ENCODE data around the gene PATJ.
"Not testable (repeated sequence)": the region's sequence is repeated elsewhere in the genome, so short reads cannot be mapped to it uniquely, and the experiment has no call there.

PATJ gene

GRCh38 chr1:61955261-61955660 is 213.0 kb downstream of the PATJ start:
- 94 to 100% methylated on average over 1 of the region's 1 CpG for WGBS, 2 experiments
- Histone ChIP-seq H3K4me3 (ENCODE audit: insufficient read depth, low read depth, low read length) (no peak overlapping the region), H3K27ac (ENCODE audit: insufficient read depth, low read depth, low read length, poor library complexity, severe bottlenecking) (no peak overlapping the region), H3K27me3 (ENCODE audit: control insufficient read depth, insufficient read depth, low read length, poor library complexity, severe bottlenecking) (no peaks in the 10 kb centered on the region), H3K9me3 (ENCODE audit: control insufficient read depth, low read length) (no peaks in the 10 kb centered on the region), H3K4me1 (ENCODE audit: control insufficient read depth, insufficient read depth, low read length) (peaks cover 5% of the 10 kb centered on the region), H3K36me3 (ENCODE audit: control insufficient read depth, insufficient read depth, low read length) (no peaks in the 10 kb centered on the region)

GRCh38 chr1:61956016-61956645 is 213.9 kb downstream of the PATJ start:
- 93 to 95% methylated on average over 5 to 6 of the region's 6 CpGs for WGBS, 2 experiments
- no peaks in the 10 kb centered on the region for H3K27me3 ChIP-seq (ENCODE audit: control insufficient read depth, insufficient read depth, low read length, poor library complexity, severe bottlenecking)

GRCh38 chr1:61956784-61957183 is 214.5 kb downstream of the PATJ start:
- 44 to 55% methylated on average over 2 of the region's 2 CpGs for WGBS, 2 experiments
- no peaks in the 10 kb centered on the region for H3K36me3 ChIP-seq (ENCODE audit: control insufficient read depth, insufficient read depth, low read length)
- no peaks in the 10 kb centered on the region for H3K27me3 ChIP-seq (ENCODE audit: control insufficient read depth, insufficient read depth, low read length, poor library complexity, severe bottlenecking)
- peaks cover 5% of the 10 kb centered on the region for H3K4me1 ChIP-seq (ENCODE audit: control insufficient read depth, insufficient read depth, low read length)
- H3K4me3 ChIP-seq (ENCODE audit: insufficient read depth, low read depth, low read length): no peak overlapping the region
- H3K27ac ChIP-seq (ENCODE audit: insufficient read depth, low read depth, low read length, poor library complexity, severe bottlenecking): no peak overlapping the region
- H3K9me3 ChIP-seq (ENCODE audit: control insufficient read depth, low read length): no peaks in the 10 kb centered on the region

More at GRCh38 chr1:61956016-61956645, 213.9 kb downstream of the PATJ start:
- Histone ChIP-seq H3K4me1 (ENCODE audit: control insufficient read depth, insufficient read depth, low read length) (peaks cover 5% of the 10 kb centered on the region), H3K27ac (ENCODE audit: insufficient read depth, low read depth, low read length, poor library complexity, severe bottlenecking) (no peak overlapping the region), H3K4me3 (ENCODE audit: insufficient read depth, low read depth, low read length) (no peak overlapping the region), H3K36me3 (ENCODE audit: control insufficient read depth, insufficient read depth, low read length) (no peaks in the 10 kb centered on the region), H3K9me3 (ENCODE audit: control insufficient read depth, low read length) (no peaks in the 10 kb centered on the region)

GRCh38 chr1:61961009-61961408 is 218.7 kb downstream of the PATJ start:
- 94 to 97% methylated on average over 3 of the region's 3 CpGs for WGBS, 2 experiments
- Histone ChIP-seq H3K4me1 (ENCODE audit: control insufficient read depth, insufficient read depth, low read length) (no peaks in the 10 kb centered on the region), H3K36me3 (ENCODE audit: control insufficient read depth, insufficient read depth, low read length) (no peaks in the 10 kb centered on the region), H3K27ac (ENCODE audit: insufficient read depth, low read depth, low read length, poor library complexity, severe bottlenecking) (no peak overlapping the region), H3K4me3 (ENCODE audit: insufficient read depth, low read depth, low read length) (no peak overlapping the region), H3K9me3 (ENCODE audit: control insufficient read depth, low read length) (no peaks in the 10 kb centered on the region), H3K27me3 (ENCODE audit: control insufficient read depth, insufficient read depth, low read length, poor library complexity, severe bottlenecking) (no peaks in the 10 kb centered on the region)

- Histone ChIP-seq H3K27me3 (ENCODE audit: control insufficient read depth, insufficient read depth, low read length, poor library complexity, severe bottlenecking) (no peaks in the 10 kb centered on the region), H3K4me3 (ENCODE audit: insufficient read depth, low read depth, low read length) (no peak overlapping the region), H3K36me3 (ENCODE audit: control insufficient read depth, insufficient read depth, low read length) (no peaks in the 10 kb centered on the region), H3K4me1 (ENCODE audit: control insufficient read depth, insufficient read depth, low read length) (no peaks in the 10 kb centered on the region), H3K27ac (ENCODE audit: insufficient read depth, low read depth, low read length, poor library complexity, severe bottlenecking) (no peak overlapping the region), H3K9me3 (ENCODE audit: control insufficient read depth, low read length) (no peaks in the 10 kb centered on the region)
- 97 to 98% methylated on average over 3 of the region's 3 CpGs for WGBS, 2 experiments
These were observed 220.4 kb downstream of the PATJ start for GRCh38 chr1:61962631-61963030.

GRCh38 chr1:61966450-61967225 is 224.4 kb downstream of the PATJ start:
- WGBS, 2 experiments: 93 to 94% methylated on average over 7 to 9 of the region's 9 CpGs
- not testable (repeated sequence) for H3K4me1 ChIP-seq (ENCODE audit: control insufficient read depth, insufficient read depth, low read length); H3K36me3 ChIP-seq (ENCODE audit: control insufficient read depth, insufficient read depth, low read length); H3K9me3 ChIP-seq (ENCODE audit: control insufficient read depth, low read length); H3K27ac ChIP-seq (ENCODE audit: insufficient read depth, low read depth, low read length, poor library complexity, severe bottlenecking); H3K4me3 ChIP-seq (ENCODE audit: insufficient read depth, low read depth, low read length); H3K27me3 ChIP-seq (ENCODE audit: control insufficient read depth, insufficient read depth, low read length, poor library complexity, severe bottlenecking)

GRCh38 chr1:61967750-61968149 is 225.5 kb downstream of the PATJ start:
- Histone ChIP-seq H3K9me3 (ENCODE audit: control insufficient read depth, low read length) (no peaks in the 10 kb centered on the region), H3K4me3 (ENCODE audit: insufficient read depth, low read depth, low read length) (no peak overlapping the region), H3K36me3 (ENCODE audit: control insufficient read depth, insufficient read depth, low read length) (no peaks in the 10 kb centered on the region), H3K27ac (ENCODE audit: insufficient read depth, low read depth, low read length, poor library complexity, severe bottlenecking) (no peak overlapping the region), H3K4me1 (ENCODE audit: control insufficient read depth, insufficient read depth, low read length) (no peaks in the 10 kb centered on the region), H3K27me3 (ENCODE audit: control insufficient read depth, insufficient read depth, low read length, poor library complexity, severe bottlenecking) (no peaks in the 10 kb centered on the region)
- 85 to 98% methylated on average over 3 of the region's 3 CpGs for WGBS, 2 experiments

- H3K27ac ChIP-seq (ENCODE audit: insufficient read depth, low read depth, low read length, poor library complexity, severe bottlenecking): no peak overlapping the region
- no peak overlapping the region for H3K4me3 ChIP-seq (ENCODE audit: insufficient read depth, low read depth, low read length)
- no peaks in the 10 kb centered on the region for H3K27me3 ChIP-seq (ENCODE audit: control insufficient read depth, insufficient read depth, low read length, poor library complexity, severe bottlenecking)
- H3K9me3 ChIP-seq (ENCODE audit: control insufficient read depth, low read length): no peaks in the 10 kb centered on the region
- 100% methylated on average over 1 of the region's 1 CpG for WGBS, 2 experiments
- no peaks in the 10 kb centered on the region for H3K4me1 ChIP-seq (ENCODE audit: control insufficient read depth, insufficient read depth, low read length)
- no peaks in the 10 kb centered on the region for H3K36me3 ChIP-seq (ENCODE audit: control insufficient read depth, insufficient read depth, low read length)
These were observed 226.6 kb downstream of the PATJ start for GRCh38 chr1:61968869-61969268.

- no peak overlapping the region for H3K27ac ChIP-seq (ENCODE audit: insufficient read depth, low read depth, low read length, poor library complexity, severe bottlenecking)
- no peaks in the 10 kb centered on the region for H3K27me3 ChIP-seq (ENCODE audit: control insufficient read depth, insufficient read depth, low read length, poor library complexity, severe bottlenecking)
- no peaks in the 10 kb centered on the region for H3K36me3 ChIP-seq (ENCODE audit: control insufficient read depth, insufficient read depth, low read length)
- WGBS, 2 experiments: 93 to 94% methylated on average over 8 of the region's 8 CpGs
- H3K4me1 ChIP-seq (ENCODE audit: control insufficient read depth, insufficient read depth, low read length): no peaks in the 10 kb centered on the region
- no peaks in the 10 kb centered on the region for H3K9me3 ChIP-seq (ENCODE audit: control insufficient read depth, low read length)
- no peak overlapping the region for H3K4me3 ChIP-seq (ENCODE audit: insufficient read depth, low read depth, low read length)
These were observed 231.0 kb downstream of the PATJ start for GRCh38 chr1:61973100-61973837.

- Histone ChIP-seq H3K27me3 (ENCODE audit: control insufficient read depth, insufficient read depth, low read length, poor library complexity, severe bottlenecking) (no peaks in the 10 kb centered on the region), H3K4me1 (ENCODE audit: control insufficient read depth, insufficient read depth, low read length) (peaks cover 1% of the 10 kb centered on the region), H3K9me3 (ENCODE audit: control insufficient read depth, low read length) (no peaks in the 10 kb centered on the region), H3K27ac (ENCODE audit: insufficient read depth, low read depth, low read length, poor library complexity, severe bottlenecking) (no peak overlapping the region), H3K36me3 (ENCODE audit: control insufficient read depth, insufficient read depth, low read length) (no peaks in the 10 kb centered on the region), H3K4me3 (ENCODE audit: insufficient read depth, low read depth, low read length) (no peak overlapping the region)
- WGBS, 2 experiments: 90 to 92% methylated on average over 4 of the region's 4 CpGs
These were observed 233.4 kb downstream of the PATJ start for GRCh38 chr1:61975638-61976037.

Measured in ectodermal cell (in vitro differentiated cells).